Large intestine (tissue), 3 donors: ENCODE measurements around the gene ANKFY1. TPM values are rescaled to one million over a fixed set of nuclear protein-coding genes. Genes with fewer than 3 reads are reported as not detected.

ENCODE experiments used
- DNase-seq, 2 donors: peaks; one replicate each; pipeline versions ENCODE4 v3.0.0 to v3.0.0-alpha.2; 2013
- H3K27ac ChIP-seq: one replicate; pipeline ENCODE4 v1.5.1; 2013; ENCODE audit warnings: low read length
- H3K27me3 ChIP-seq: 2 replicates; pipeline ENCODE4 v1.6.1; 2013; ENCODE audit warnings: low read length; ENCODE audit not compliant: control insufficient read depth, insufficient read depth
- H3K36me3 ChIP-seq: 2 replicates; pipeline ENCODE4 v1.6.1; 2013; ENCODE audit warnings: low read length; ENCODE audit not compliant: control insufficient read depth, insufficient read depth
- H3K4me1 ChIP-seq: one replicate; pipeline ENCODE4 v1.6.1; 2013; ENCODE audit warnings: low read length; ENCODE audit not compliant: control insufficient read depth, insufficient read depth
- H3K4me3 ChIP-seq: one replicate; pipeline ENCODE4 v1.5.1; 2013; ENCODE audit warnings: low read length
- H3K9me3 ChIP-seq: one replicate; pipeline ENCODE4 v1.6.1; 2013; ENCODE audit warnings: mild to moderate bottlenecking, low read depth, low read length, moderate library complexity; ENCODE audit not compliant: control insufficient read depth
- WGBS: methylation state at CpG from one replicate; pipeline ENCODE4 v1.1.5; 2013; ENCODE audit warnings: low lambda C conversion rate; ENCODE audit not compliant: insufficient coverage; 5-methylcytosine and 5-hydroxymethylcytosine counted together
- polyA plus RNA-seq: library from polyadenylated mRNA; unstranded; fragments of 120-200 nt; gene quantifications from one replicate; pipeline ENCODE4 v1.2.1, GENCODE V29; 2013

ANKFY1 gene
- polyA plus RNA-seq, 1 donor: 38.7 TPM

DNA sequence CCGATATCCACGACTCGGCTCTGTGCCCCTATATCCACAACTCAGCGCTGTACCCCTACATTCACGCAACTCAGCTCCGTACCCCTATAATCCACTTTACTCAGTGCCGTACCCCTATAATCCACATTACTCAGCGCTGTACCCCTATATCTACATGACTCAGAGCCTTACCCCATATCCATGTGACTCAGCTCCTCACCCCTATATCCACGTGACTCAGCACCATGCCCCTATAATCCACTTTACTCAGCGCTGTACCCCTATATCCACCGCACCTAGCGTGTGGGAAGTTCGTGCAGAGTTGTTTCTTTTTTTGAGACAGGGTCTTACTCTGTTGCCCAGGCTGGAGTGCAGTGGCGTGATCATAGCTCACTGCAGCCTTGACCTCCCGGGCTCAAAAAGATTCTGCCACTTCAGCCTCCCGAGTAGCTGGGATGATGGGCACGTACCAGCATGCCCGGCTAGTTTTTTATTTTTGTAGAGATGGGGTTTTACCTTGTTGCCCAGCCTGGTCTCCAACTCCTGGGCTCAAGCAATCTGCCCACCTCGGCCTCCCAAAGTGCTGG lies 103.4 kb downstream of the ANKFY1 start:
- Histone ChIP-seq H3K9me3 (no peaks in the 10 kb centered on the region), H3K36me3 (peaks cover 57% of the 10 kb centered on the region), H3K4me1 (no peaks in the 10 kb centered on the region), H3K4me3 (no peak overlapping the region), H3K27ac (no peak overlapping the region), H3K27me3 (no peaks in the 10 kb centered on the region)
- DNase-seq: no peak
- WGBS: 100% methylated on average over 4 of the region's 19 CpGs

- H3K4me1 ChIP-seq: no peaks in the 10 kb centered on the region
- no peak for DNase-seq
- no peaks in the 10 kb centered on the region for H3K9me3 ChIP-seq
- H3K4me3 ChIP-seq: no peak overlapping the region
- H3K27me3 ChIP-seq: no peaks in the 10 kb centered on the region
- WGBS: 94% methylated on average over 5 of the region's 15 CpGs
- no peak overlapping the region for H3K27ac ChIP-seq
- H3K36me3 ChIP-seq: peaks cover 58% of the 10 kb centered on the region
Measured at GRCh38 chr17:4159761-4160160, 104.0 kb downstream of the ANKFY1 start.

DNA sequence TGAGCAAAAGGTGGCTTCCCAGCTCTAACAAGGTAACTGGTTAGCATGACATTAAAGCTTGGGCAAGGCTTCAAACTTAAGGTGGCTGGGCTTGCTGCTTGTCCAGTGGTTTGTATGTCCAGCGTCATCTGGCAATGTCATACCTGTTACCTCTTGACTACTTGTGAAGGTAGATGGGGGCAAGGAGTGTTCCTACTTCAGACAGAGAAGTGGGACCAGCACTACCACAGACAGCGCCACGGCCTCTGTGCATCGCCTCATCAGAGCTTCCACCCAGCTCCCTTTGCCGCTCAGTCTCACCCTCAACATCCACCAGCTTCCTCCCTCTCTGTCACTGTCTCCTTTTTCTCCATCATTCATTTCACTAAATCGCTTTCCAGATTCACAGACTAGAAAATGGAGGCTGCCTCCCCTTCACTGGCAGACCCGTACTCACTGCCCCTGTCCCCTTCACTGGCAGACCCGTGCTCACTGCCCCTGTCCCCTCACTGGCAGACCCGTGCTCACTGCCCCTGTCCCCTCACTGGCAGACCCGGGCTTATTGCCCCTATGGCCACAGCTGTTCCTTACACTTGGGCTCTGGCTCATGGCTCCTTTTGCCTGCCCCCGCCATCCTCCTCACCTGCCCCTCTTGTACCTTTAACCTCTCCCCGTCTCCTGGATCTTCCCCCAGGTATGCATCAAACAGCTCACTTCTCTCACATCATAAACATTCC lies 106.0 kb downstream of the ANKFY1 start:
- H3K9me3 ChIP-seq: no peaks in the 10 kb centered on the region
- H3K4me1 ChIP-seq: no peaks in the 10 kb centered on the region
- H3K27ac ChIP-seq: no peak overlapping the region
- no peak for DNase-seq
- peaks cover 63% of the 10 kb centered on the region for H3K36me3 ChIP-seq
- H3K4me3 ChIP-seq: no peak overlapping the region
- H3K27me3 ChIP-seq: no peaks in the 10 kb centered on the region
- 100% methylated on average over 4 of the region's 12 CpGs for WGBS

GRCh38 chr17:4156750-4157381 lies 106.9 kb downstream of the ANKFY1 start:
- peaks cover 66% of the 10 kb centered on the region for H3K36me3 ChIP-seq
- WGBS: no CpG with 5 or more reads among the region's 16 CpGs

DNA sequence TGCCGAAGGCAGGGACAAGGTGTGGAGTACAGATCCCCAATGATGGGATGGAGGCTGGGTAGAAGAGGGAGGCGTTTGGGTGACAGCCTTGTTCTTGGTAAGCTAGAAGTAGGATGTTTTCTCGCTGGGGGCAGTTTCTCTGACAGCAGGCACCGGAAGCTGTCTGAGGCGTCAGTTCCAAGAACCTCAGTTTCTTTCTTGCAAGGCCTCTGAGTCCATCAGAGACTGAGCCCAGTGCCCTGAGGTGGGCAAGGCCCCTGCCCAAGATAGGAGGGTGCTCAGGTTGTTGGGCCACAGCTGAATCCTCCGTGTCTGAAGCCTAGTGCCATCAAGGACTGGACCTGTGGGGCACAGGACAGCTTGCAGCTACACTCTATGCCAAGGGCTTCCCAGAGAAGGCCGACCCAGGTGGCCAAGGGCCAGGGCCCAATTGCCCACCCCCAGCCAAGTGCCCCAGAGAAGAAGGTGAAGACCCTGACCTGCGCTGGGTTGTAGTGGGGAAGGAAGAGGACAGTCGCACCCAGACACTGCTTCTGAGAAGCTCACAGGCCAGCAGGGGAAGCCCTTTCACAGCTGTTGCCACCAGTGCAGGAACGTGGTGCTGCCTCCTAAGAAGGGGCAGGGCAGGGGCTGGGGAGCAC lies 107.7 kb downstream of the ANKFY1 start:
- Histone ChIP-seq H3K27me3 (no peaks in the 10 kb centered on the region), H3K9me3 (no peaks in the 10 kb centered on the region), H3K4me3 (no peak overlapping the region), H3K36me3 (peaks cover 66% of the 10 kb centered on the region), H3K4me1 (no peaks in the 10 kb centered on the region), H3K27ac (no peak overlapping the region)
- WGBS: no CpG with 5 or more reads among the region's 10 CpGs
- no peak for DNase-seq

More at GRCh38 chr17:4156750-4157381, 106.9 kb downstream of the ANKFY1 start:
- Histone ChIP-seq H3K27me3 (no peaks in the 10 kb centered on the region), H3K9me3 (no peaks in the 10 kb centered on the region), H3K4me1 (no peaks in the 10 kb centered on the region), H3K4me3 (no peak overlapping the region), H3K27ac (no peak overlapping the region)
- no peak for DNase-seq

GRCh38 chr17:4154201-4154600 lies 109.6 kb downstream of the ANKFY1 start:
- Histone ChIP-seq H3K4me1 (no peaks in the 10 kb centered on the region), H3K36me3 (peaks cover 59% of the 10 kb centered on the region), H3K4me3 (no peak overlapping the region), H3K27ac (no peak overlapping the region), H3K27me3 (no peaks in the 10 kb centered on the region), H3K9me3 (no peaks in the 10 kb centered on the region)
- no peak for DNase-seq
- no CpG with 5 or more reads among the region's 3 CpGs for WGBS

DNA sequence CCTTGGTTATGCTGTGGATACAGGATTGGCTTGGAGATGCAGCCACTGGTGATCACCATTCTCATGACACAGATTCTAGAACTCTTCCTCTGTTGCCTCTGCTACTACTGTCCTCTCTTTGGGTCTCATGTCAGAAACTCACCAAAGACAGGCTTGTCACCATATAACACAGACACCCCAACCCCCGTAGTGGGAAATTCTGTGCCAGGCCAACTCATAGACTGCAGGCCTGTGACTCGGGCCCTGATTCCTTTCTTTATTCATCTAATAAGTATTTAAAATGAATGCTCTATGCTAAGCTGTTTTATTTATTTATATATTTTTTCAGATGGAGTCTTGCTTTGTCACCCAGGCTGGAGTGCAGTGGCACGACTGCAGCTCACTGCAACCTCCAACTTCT lies 111.3 kb downstream of the ANKFY1 start:
- DNase-seq: no peak
- Histone ChIP-seq H3K4me3 (no peak overlapping the region), H3K27me3 (no peaks in the 10 kb centered on the region), H3K9me3 (no peaks in the 10 kb centered on the region), H3K4me1 (no peaks in the 10 kb centered on the region), H3K27ac (no peak overlapping the region), H3K36me3 (peaks cover 46% of the 10 kb centered on the region)
- no CpG with 5 or more reads among the region's 3 CpGs for WGBS

- H3K4me1 ChIP-seq: peaks cover 2% of the 10 kb centered on the region
- no peak overlapping the region for H3K27ac ChIP-seq
- no peak overlapping the region for H3K4me3 ChIP-seq
- no CpG with 5 or more reads among the region's 6 CpGs for WGBS
- no peaks in the 10 kb centered on the region for H3K9me3 ChIP-seq
- peaks cover 29% of the 10 kb centered on the region for H3K36me3 ChIP-seq
- no peaks in the 10 kb centered on the region for H3K27me3 ChIP-seq
- DNase-seq: no peak
Measured at GRCh38 chr17:4150096-4150495, 113.7 kb downstream of the ANKFY1 start.

DNA sequence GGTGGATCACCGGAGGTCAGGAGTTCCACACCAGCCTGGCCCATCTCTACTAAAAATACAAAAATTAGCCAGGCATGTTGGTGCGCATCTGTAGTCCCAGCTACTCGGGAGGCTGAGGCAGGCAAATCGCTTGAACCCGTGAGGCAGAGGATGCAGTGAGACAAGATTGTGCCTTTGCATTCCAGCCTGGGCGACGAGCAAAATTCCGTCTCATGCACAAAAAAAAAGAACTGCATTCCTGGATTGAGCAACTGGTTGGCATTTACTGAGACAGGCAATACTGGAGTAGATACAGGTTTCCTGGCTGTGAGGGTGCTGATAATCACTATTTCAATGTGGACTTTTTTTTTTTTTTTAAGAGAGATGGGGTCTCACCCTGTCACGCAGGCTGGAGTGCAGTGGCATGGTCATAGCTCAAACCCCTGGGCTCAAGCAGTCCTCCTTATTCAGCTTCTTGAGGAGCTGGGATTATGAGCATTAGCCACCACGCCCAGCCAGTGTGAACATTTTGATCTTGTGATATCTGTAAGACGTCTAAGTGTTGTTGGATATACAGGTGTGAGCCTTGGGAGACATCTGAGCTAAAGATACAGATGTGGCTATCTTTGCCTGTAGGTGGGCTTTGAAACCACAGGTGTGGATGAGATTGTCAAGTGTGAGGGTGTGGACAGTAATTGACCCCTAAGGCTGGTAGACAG lies 115.0 kb downstream of the ANKFY1 start:
- WGBS: no CpG with 5 or more reads among the region's 11 CpGs
- Histone ChIP-seq H3K36me3 (peaks cover 15% of the 10 kb centered on the region), H3K9me3 (peaks cover under 1% of the 10 kb centered on the region), H3K27ac (no peak overlapping the region), H3K4me1 (peaks cover 8% of the 10 kb centered on the region), H3K27me3 (no peaks in the 10 kb centered on the region), H3K4me3 (no peak overlapping the region)
- DNase-seq: no peak

DNA sequence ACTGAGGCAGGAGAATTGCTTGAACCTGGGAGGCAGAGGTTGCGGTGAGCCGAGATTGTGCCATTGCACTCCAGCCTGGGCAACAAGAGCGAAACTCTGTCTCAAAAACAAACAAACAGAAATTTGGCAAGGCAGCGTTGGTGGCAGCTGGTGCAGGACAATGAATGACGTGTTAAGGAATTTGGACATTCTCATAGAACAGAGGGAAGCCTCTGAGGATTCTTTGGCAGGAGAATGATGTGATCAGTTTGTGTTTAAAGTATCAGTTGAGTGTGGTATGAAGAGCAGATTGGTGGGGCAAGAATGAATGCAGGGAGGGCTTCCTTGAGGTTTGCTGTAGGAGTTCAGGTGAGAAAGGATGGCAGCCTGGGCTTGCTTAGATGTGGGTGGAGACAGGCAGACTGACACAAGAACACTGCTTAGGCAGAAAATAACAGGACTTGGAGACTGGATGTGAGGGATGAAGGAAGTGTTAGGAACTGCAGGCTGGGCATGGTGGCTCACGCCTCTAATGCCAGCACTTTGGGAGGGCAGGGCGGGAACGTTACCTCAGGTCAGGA lies 115.9 kb downstream of the ANKFY1 start:
- Histone ChIP-seq H3K27ac (no peak overlapping the region), H3K27me3 (no peaks in the 10 kb centered on the region), H3K4me1 (peaks cover 8% of the 10 kb centered on the region), H3K9me3 (peaks cover 4% of the 10 kb centered on the region), H3K36me3 (peaks cover 9% of the 10 kb centered on the region), H3K4me3 (no peak overlapping the region)
- whole genome bisulfite sequencing: no CpG with 5 or more reads among the region's 8 CpGs
- no peak for DNase-seq
